K562 (cell line): ENCODE measurements around the gene HHIPL2. TPM values are rescaled to one million over a fixed set of nuclear protein-coding genes. Genes with fewer than 3 reads are reported as not detected.

Experiments
- ATAC-seq: fragments of 200-7000 bp; cut with Tn5 transposase; 3 replicates; pipeline ENCODE4 v1.9.1; 2020; ENCODE audit warnings: moderate library complexity
- BruUV-seq: library from RNA; stranded (reverse); fragments of 400-500 nt; replicated peaks from 2 replicates; lab custom pipeline; 2021; lab: Mats Ljungman, UMichigan
- CTCF ChIA-PET: fragments of 300-600 bp; formaldehyde crosslinking; extraction: SDS; loops from one replicate; lab custom pipeline; 2021; ENCODE audit warnings: low intra/inter-chr PET ratio; lab: Yijun Ruan, JAX
- POLR2A ChIA-PET: fragments of 300-600, 350-650 bp; sonication (Branson Sonifier 250); formaldehyde crosslinking; extraction: SDS; loops from one replicate; lab custom pipeline; 2021; ENCODE audit warnings: antibody characterized with exemption, inconsistent platforms; lab: Yijun Ruan, JAX
- DNase-seq, 4 experiments: peaks; one replicate each; pipeline versions ENCODE4 v3.0.0 to v3.0.0-alpha.2; 2011 to 2018; ENCODE audit warnings: low spot score in 3 of 4, mixed read lengths in 3 of 4; ENCODE audit errors: extremely low read depth in 1 of 4
- FAIRE-seq: peaks from 2 replicates; lab custom pipeline; 2011; peaks lifted over from hg19 to GRCh38; lab: Jason Lieb, UNC
- H2AFZ ChIP-seq: 2 replicates; pipeline ENCODE4 v1.6.0; 2011; ENCODE audit warnings: low read depth, low read length, control low read depth, inconsistent platforms
- H3K27ac ChIP-seq: fragments of 200-600 bp; 3 replicates; pipeline ENCODE4 v1.8.0; 2011; ENCODE audit warnings: low read depth, mild to moderate bottlenecking, control low read depth, inconsistent platforms, low read length, moderate library complexity, mixed read lengths; ENCODE audit errors: extremely low read depth
- H3K27me3 ChIP-seq, 2 experiments: fragments of 300-600 bp in 1 of 2; 2 replicates in 1 of 2; 3 replicates in 1 of 2; pipeline versions ENCODE4 v1.6.0 to v1.8.0; 2011; ENCODE audit warnings: inconsistent platforms in 2 of 2, low read length in 2 of 2, mild to moderate bottlenecking in 1 of 2, mixed read lengths in 1 of 2, moderate library complexity in 1 of 2; ENCODE audit not compliant: control insufficient read depth in 2 of 2, insufficient read depth in 2 of 2
- H3K36me3 ChIP-seq: fragments of 300-600 bp; 3 replicates; pipeline ENCODE4 v1.8.0; 2011; ENCODE audit warnings: mild to moderate bottlenecking, low read length, inconsistent platforms; ENCODE audit not compliant: control insufficient read depth, insufficient read depth
- H3K4me1 ChIP-seq, 2 experiments: fragments of 200-600 bp in 1 of 2; replicated peaks in 1 of 2; 2 replicates in 1 of 2; 3 replicates in 1 of 2; pipeline versions ENCODE4 v1.5.1 to v1.8.0; 2011; ENCODE audit warnings: inconsistent platforms in 2 of 2, low read length in 2 of 2, mild to moderate bottlenecking in 1 of 2, mixed read lengths in 1 of 2, moderate library complexity in 1 of 2; ENCODE audit not compliant: control insufficient read depth in 2 of 2, insufficient read depth in 2 of 2
- H3K4me2 ChIP-seq: 2 replicates; pipeline ENCODE4 v1.6.1; 2011; ENCODE audit warnings: low read length, control low read depth, inconsistent platforms, mixed read lengths; ENCODE audit not compliant: insufficient read depth
- H3K4me3 ChIP-seq: fragments of 200-600 bp; sonication (generic), shearing (Covaris generic); 2 replicates; pipeline ENCODE4 v1.5.1; 2016; ENCODE audit warnings: control low read depth, inconsistent platforms
- H3K79me2 ChIP-seq: fragments of 200-600 bp; 3 replicates; pipeline ENCODE4 v1.8.0; 2011; ENCODE audit warnings: low read length, inconsistent platforms; ENCODE audit not compliant: control insufficient read depth, insufficient read depth
- H3K9ac ChIP-seq, 2 experiments: 2 replicates each; pipeline versions ENCODE4 v1.6.0 to v1.6.1; 2011; ENCODE audit warnings: low read depth in 2 of 2, low read length in 2 of 2, control low read depth in 1 of 2, inconsistent platforms in 1 of 2, mild to moderate bottlenecking in 1 of 2, mixed read lengths in 1 of 2; ENCODE audit not compliant: insufficient read depth in 1 of 2
- H3K9me1 ChIP-seq: one replicate; pipeline ENCODE4 v1.6.0; 2011; ENCODE audit warnings: inconsistent platforms, mild to moderate bottlenecking, low read length, moderate library complexity; ENCODE audit not compliant: control insufficient read depth, insufficient read depth
- H3K9me3 ChIP-seq: replicated peaks from 2 replicates; pipeline ENCODE4 v1.5.1; 2011; ENCODE audit warnings: low read depth, low read length, inconsistent platforms; ENCODE audit not compliant: control insufficient read depth, insufficient read depth
- H4K20me1 ChIP-seq: replicated peaks from 2 replicates; pipeline ENCODE4 v1.6.1; 2011; ENCODE audit warnings: low read length, inconsistent platforms, mixed read lengths; ENCODE audit not compliant: control insufficient read depth, insufficient read depth
- ATF7 ChIP-seq: fragments of 450-650 bp; IDR thresholded peaks from 2 replicates; pipeline ENCODE4 v1.7.1; 2014; ENCODE audit warnings: mild to moderate bottlenecking, moderate library complexity
- BRD4 ChIP-seq: fragments of 200-600 bp; sonication (generic); IDR thresholded peaks from 2 replicates; pipeline ENCODE4 v1.6.1; 2017; ENCODE audit warnings: inconsistent platforms
- CREM ChIP-seq: IDR thresholded peaks from 2 replicates; pipeline ENCODE4 v1.6.1; 2014; ENCODE audit warnings: antibody characterized with exemption, low read depth
- HDAC2 ChIP-seq: fragments of 450-650 bp; IDR thresholded peaks from 2 replicates; pipeline ENCODE4 v1.6.1; 2016; ENCODE audit warnings: mild to moderate bottlenecking
- HNRNPL ChIP-seq: fragments of 200-400 bp; formaldehyde crosslinking; IDR thresholded peaks from 2 replicates; pipeline ENCODE4 v1.6.1; 2017; ENCODE audit warnings: low read depth, mild to moderate bottlenecking, low read length
- POLR2AphosphoS2 ChIP-seq: IDR thresholded peaks from 2 replicates; pipeline ENCODE4 v1.6.1; 2012; ENCODE audit warnings: low read length, improper control_type of control experiment
- ZNF212 ChIP-seq: fragments of 450-650 bp; formaldehyde crosslinking; IDR thresholded peaks from 2 replicates; pipeline ENCODE4 v1.4.0; 2020; ENCODE audit warnings: mild to moderate bottlenecking
- ZNF512 ChIP-seq: IDR thresholded peaks from 2 replicates; pipeline ENCODE4 v1.6.1; 2016; ENCODE audit warnings: missing genetic modification characterization, missing compliant biosample characterization
- ZNF518B ChIP-seq: fragments of 250-450 bp; sonication (Bioruptor Pico); IDR thresholded peaks from 2 replicates; pipeline ENCODE4 v1.5.0; 2021; ENCODE audit warnings: mild to moderate bottlenecking, moderate library complexity
- WGBS: fragments of 100-300 bp; shearing (Covaris generic); methylation state at CpG from one replicate; pipeline ENCODE4 v1.1.6; 2016; ENCODE audit warnings: low coverage, mixed read lengths; ENCODE audit not compliant: insufficient coverage; ENCODE audit errors: missing lambda C conversion rate; 5-methylcytosine and 5-hydroxymethylcytosine counted together
- in situ Hi-C: fragments of 300-500 bp; cut with MboI; formaldehyde crosslinking; loops from 4 replicates; pipeline ENCODE4 v1.15.0; 2018; ENCODE audit warnings: inconsistent platforms, mixed read lengths
- intact Hi-C: fragments of 100-400 bp; cut with micrococcal nuclease; formaldehyde crosslinking; loops from 2 replicates; pipeline ENCODE4 v1.14.2; 2022
- polyA plus RNA-seq, 8 experiments: library from polyadenylated mRNA; depleted of rRNA in 4 of 8; stranded (reverse) in 5 of 8; unstranded in 3 of 8; fragments of >200 nt; fragmentation: Nextera tagmentation in 2 of 8; fragmentation: Illumina TruSeq in 1 of 8; extraction: Ambion mirVana in 2 of 8; extraction: Trizol in 1 of 8; gene quantifications; 2 replicates each; pipeline versions ENCODE4 v1.2.1 to v1.2.3, GENCODE V29; 2011 to 2014; ENCODE audit warnings: inconsistent platforms in 1 of 8, missing spikeins in 1 of 8
- total RNA-seq, 7 experiments: library from RNA; depleted of rRNA in 6 of 7; stranded (reverse); fragments of >200 nt in 6 of 7; fragmentation: Illumina TruSeq in 2 of 7; extraction: Trizol in 2 of 7; gene quantifications; 2 replicates each; pipeline versions ENCODE4 v1.2.1 to v1.2.3, GENCODE V29; 2011 to 2021; ENCODE audit warnings: low replicate concordance in 1 of 7

The HHIPL2 gene
- total and polyA plus RNA-seq, 9 of the 15 experiments (the other 6 are each of a cell fraction or from before 2014, with no cell fraction given), result 0.05 to 0.60 (median 0.20) TPM; not detected in 1

GRCh38 chr1:222594789-222595188, 46.9 kb upstream of the HHIPL2 start (continued):
- TF ChIP-seq ZNF512, result no peak
- TF ChIP-seq ATF7, result no peak
- no peak for TF ChIP-seq HDAC2
- TF ChIP-seq ZNF518B, result no peak
- TF ChIP-seq POLR2AphosphoS2, result no peak
- TF ChIP-seq ZNF212 (CRISPR knock-in tag), result no peak
- TF ChIP-seq, all 486 proteins: peak for 0

- intact Hi-C loops, result no loop called here
- ChIA-PET CTCF (no interaction called here), POLR2A (interaction anchor here (0.5 to 2.0 kb wide), 2 partner anchors 17 to 66 kb away, joined by 3 to 7 read pairs; no protein-coding TSS in a partner anchor)
- Histone ChIP-seq H3K4me1 (peaks cover 0 to 3% of the 10 kb centered on the region in 2 experiments; a peak in 2 of 5 replicates), H3K36me3 (peaks cover 10% of the 10 kb centered on the region; the same call in 2 of the 3 replicates), H2AFZ (peak overlapping the region; percentile 75), H3K27me3 (no peaks in the 10 kb centered on the region; a peak in 1 of 5 replicates), H3K9me3 (no peaks in the 10 kb centered on the region), H3K9ac (no peak overlapping the region), H4K20me1 (no peaks in the 10 kb centered on the region), H3K4me2 (no peak overlapping the region), H3K27ac (no peak overlapping the region), H3K79me2 (peaks cover 25% of the 10 kb centered on the region), H3K9me1 (no peaks in the 10 kb centered on the region), H3K4me3 (no peak overlapping the region)
- ATAC-seq, result no peak
- no TSS peak for BruUV-seq
- in situ Hi-C loops, result no loop called here
- 45% methylated on average over 3 of the region's 3 CpGs for WGBS
- FAIRE-seq, result no peak
- DNase-seq, result no peak
- TF ChIP-seq BRD4 (no peak), CREM (no peak), HNRNPL (no peak)
These were observed 44.3 kb upstream of the HHIPL2 start for GRCh38 chr1:222592171-222592570.
